CD4-positive, alpha-beta T cell (primary cell): ENCODE results near the gene BICC1. TPM values are rescaled to one million over a fixed set of nuclear protein-coding genes. Genes with fewer than 3 reads are reported as not detected.

ENCODE experiments used
- ATAC-seq: fragments of 200-7000 bp; cut with Tn5 transposase; one replicate; pipeline ENCODE4 v1.10.0; 2022; ENCODE audit warnings: mild to moderate bottlenecking; ENCODE audit not compliant: poor library complexity
- CTCF ChIA-PET: fragments of 350-600 bp; sonication (Branson Sonifier 250); formaldehyde crosslinking; loops from one replicate; lab custom pipeline; 2021; ENCODE audit warnings: antibody characterized with exemption, inconsistent platforms; lab: Charles Lee
- POLR2A ChIA-PET: fragments of 350-600 bp; sonication (Branson Sonifier 250); formaldehyde crosslinking; loops from one replicate; lab custom pipeline; 2021; ENCODE audit warnings: antibody characterized with exemption, inconsistent platforms; lab: Charles Lee
- DNase-seq, 14 experiments: peaks; one replicate each; pipeline ENCODE4 v3.0.0-alpha.2; 2013 to 2020; ENCODE audit warnings: mixed read lengths in 2 of 14
- H3K27ac ChIP-seq, 2 donors: one replicate each; pipeline versions ENCODE4 v1.5.1 to v1.7.0; 2013; ENCODE audit warnings: low read length in 2 of 2, low read depth in 1 of 2, mild to moderate bottlenecking in 1 of 2
- H3K27me3 ChIP-seq, 2 experiments: 1 replicate in 1 of 2; 2 replicates in 1 of 2; pipeline versions ENCODE4 v1.6.1 to v1.7.0; 2013; ENCODE audit warnings: low read length in 2 of 2, control low read depth in 1 of 2, mild to moderate bottlenecking in 1 of 2, moderate library complexity in 1 of 2; ENCODE audit not compliant: insufficient read depth in 2 of 2, control insufficient read depth in 1 of 2
- H3K36me3 ChIP-seq: one replicate; pipeline ENCODE4 v1.6.1; 2013; ENCODE audit warnings: low read length, control low read depth; ENCODE audit not compliant: insufficient read depth
- H3K4me1 ChIP-seq: one replicate; pipeline ENCODE4 v1.6.1; 2013; ENCODE audit warnings: low read length, control low read depth; ENCODE audit not compliant: insufficient read depth
- H3K4me3 ChIP-seq: one replicate; pipeline ENCODE4 v1.5.1; 2013; ENCODE audit warnings: mild to moderate bottlenecking, low read length, moderate library complexity
- H3K9me3 ChIP-seq, 2 experiments: 1 replicate in 1 of 2; 2 replicates in 1 of 2; pipeline versions ENCODE4 v1.6.1 to v1.7.0; 2013; ENCODE audit warnings: low read length in 2 of 2, mild to moderate bottlenecking in 2 of 2, control low read depth in 1 of 2, moderate library complexity in 1 of 2; ENCODE audit not compliant: control insufficient read depth in 1 of 2, insufficient read depth in 1 of 2
- H3K27ac Mint-ChIP-seq: one replicate; pipeline ENCODE4 v1.8.0; 2020; ENCODE audit warnings: mixed read lengths
- H3K27me3 Mint-ChIP-seq: one replicate; pipeline ENCODE4 v1.8.0; 2021; ENCODE audit warnings: mixed read lengths
- H3K36me3 Mint-ChIP-seq: one replicate; pipeline ENCODE4 v1.8.0; 2021; ENCODE audit warnings: low read depth, mixed read lengths
- H3K4me1 Mint-ChIP-seq: one replicate; pipeline ENCODE4 v1.8.0; 2021; ENCODE audit warnings: low read depth, mixed read lengths
- H3K4me3 Mint-ChIP-seq: one replicate; pipeline ENCODE4 v1.8.0; 2020; ENCODE audit warnings: mild to moderate bottlenecking, mixed read lengths
- H3K9me3 Mint-ChIP-seq: one replicate; pipeline ENCODE4 v1.8.0; 2020; ENCODE audit warnings: mixed read lengths
- CTCF ChIP-seq: fragments of 200-600 bp; IDR thresholded peaks from one replicate; pipeline ENCODE4 v1.8.0; 2022; ENCODE audit warnings: antibody characterized with exemption, mild to moderate bottlenecking
- intact Hi-C, 2 experiments: fragments of 100-400 bp; cut with DNase I in 1 of 2; cut with micrococcal nuclease in 1 of 2; formaldehyde crosslinking; loops; one replicate each; pipeline versions ENCODE4 v1.15.1 to v1.9.0; 2023 to 2025; cut with DNase I, micrococcal nuclease
- total RNA-seq, 174 experiments: library from RNA in 2 of 174; stranded (reverse) in 2 of 174; gene quantifications; one replicate each; pipeline ENCODE4 v1.2.3 and lab custom pipeline; 2021 to 2026

BICC1 gene
- total RNA-seq, 2 experiments from 2014 or later, result not detected

GRCh38 chr10:58515291-58515941 lies 2.7 kb downstream of the BICC1 start:
- TF ChIP-seq CTCF, result no peak

GRCh38 chr10:58516119-58516518 lies 3.4 kb downstream of the BICC1 start:
- DNase-seq (no peak), ATAC-seq (no peak)
- no peaks in the 10 kb centered on the region for H3K36me3 ChIP-seq
- intact Hi-C loops, result loop anchor here in 1 of 2 experiments (10.0 kb wide), 1 partner anchor 211 kb away; no protein-coding TSS in a partner anchor
- H3K4me3 Mint-ChIP-seq, result no peak overlapping the region
- H3K36me3 Mint-ChIP-seq, result no peaks in the 10 kb centered on the region
- H3K27ac Mint-ChIP-seq, result no peak overlapping the region
- H3K27me3 Mint-ChIP-seq, result peaks cover 79% of the 10 kb centered on the region
- H3K9me3 Mint-ChIP-seq, result no peaks in the 10 kb centered on the region
- no peaks in the 10 kb centered on the region for H3K9me3 ChIP-seq
- H3K4me3 ChIP-seq, result no peak overlapping the region
- no peak overlapping the region for H3K27ac ChIP-seq
- CTCF ChIA-PET, result no interaction called here
- H3K4me1 Mint-ChIP-seq, result peaks cover 12% of the 10 kb centered on the region
- POLR2A ChIA-PET, result interaction anchor here (0.9 kb wide), 1 partner anchor 13 kb away, joined by 3 read pairs; no protein-coding TSS in a partner anchor
- H3K4me1 ChIP-seq, result peaks cover 7% of the 10 kb centered on the region
- no peak for TF ChIP-seq CTCF
- peaks cover 21 to 53% of the 10 kb centered on the region in 2 experiments for H3K27me3 ChIP-seq

More at GRCh38 chr10:58515291-58515941, 2.7 kb downstream of the BICC1 start:
- POLR2A ChIA-PET, result interaction anchor here (0.9 kb wide), 1 partner anchor 12 kb away, joined by 3 read pairs; no protein-coding TSS in a partner anchor
- Mint-ChIP-seq H3K4me1 (peaks cover 12% of the 10 kb centered on the region), H3K9me3 (no peaks in the 10 kb centered on the region), H3K4me3 (no peak overlapping the region), H3K27ac (no peak overlapping the region), H3K27me3 (peaks cover 72% of the 10 kb centered on the region), H3K36me3 (no peaks in the 10 kb centered on the region)
- CTCF ChIA-PET, result interaction anchor here (0.9 kb wide), 1 partner anchor 11 kb away, joined by 3 read pairs; no protein-coding TSS in a partner anchor
- intact Hi-C loops, result loop anchor here in 1 of 2 experiments (10.0 kb wide), 1 partner anchor 211 kb away; no protein-coding TSS in a partner anchor
- H3K4me3 ChIP-seq, result no peak overlapping the region
- H3K27me3 ChIP-seq, result peaks cover 21 to 59% of the 10 kb centered on the region in 2 experiments
- no peak overlapping the region for H3K27ac ChIP-seq
- H3K9me3 ChIP-seq, result no peaks in the 10 kb centered on the region
- peaks cover 7% of the 10 kb centered on the region for H3K4me1 ChIP-seq
- ATAC-seq (no peak), DNase-seq (no peak)
- H3K36me3 ChIP-seq, result no peaks in the 10 kb centered on the region

GRCh38 chr10:58516671-58517070 lies 4.0 kb downstream of the BICC1 start:
- no peak for TF ChIP-seq CTCF
- H3K4me3 ChIP-seq, result no peak overlapping the region
- no peak overlapping the region for H3K27ac ChIP-seq
- H3K27me3 Mint-ChIP-seq, result peaks cover 85% of the 10 kb centered on the region
- CTCF ChIA-PET, result no interaction called here
- H3K27me3 ChIP-seq, result peaks cover 20 to 48% of the 10 kb centered on the region in 2 experiments
- no peak for DNase-seq
- no peaks in the 10 kb centered on the region for H3K9me3 ChIP-seq
- POLR2A ChIA-PET, result no interaction called here
- H3K4me1 Mint-ChIP-seq, result peaks cover 12% of the 10 kb centered on the region
- no peak overlapping the region for H3K27ac Mint-ChIP-seq
- no peak for ATAC-seq
- no peaks in the 10 kb centered on the region for H3K36me3 Mint-ChIP-seq
- intact Hi-C loops, result loop anchor here in 1 of 2 experiments (10.0 kb wide), 1 partner anchor 212 kb away; no protein-coding TSS in a partner anchor
- no peaks in the 10 kb centered on the region for H3K36me3 ChIP-seq
- H3K9me3 Mint-ChIP-seq, result no peaks in the 10 kb centered on the region
- H3K4me3 Mint-ChIP-seq, result no peak overlapping the region
- peaks cover 7% of the 10 kb centered on the region for H3K4me1 ChIP-seq
